NCI-H526 treated with DMSO at 0.1 percent for 48 hours (cell line): ENCODE data around the gene BDH1.

Experiments
- DNase-seq: peaks from one replicate; lab custom pipeline; 2025; lab: John Stamatoyannopoulos, UW

BDH1 gene

GRCh38 chr3:197460002-197460401, 95.8 kb downstream of the BDH1 start:
- DNase-seq, result no peak
